Ovary (tissue), 9 donors: ENCODE measurements around the gene ILDR2. TPM values are rescaled to one million over a fixed set of nuclear protein-coding genes. Genes with fewer than 3 reads are reported as not detected.

Experiments
- DNase-seq, 5 donors: peaks; one replicate each; pipeline ENCODE4 v3.0.0-alpha.2; 2019 to 2020
- H3K27ac ChIP-seq, 2 donors: fragments of 200-600 bp; one replicate each; pipeline versions ENCODE4 v1.5.1 to v1.8.0; 2019 to 2022
- H3K27me3 ChIP-seq: fragments of 200-600 bp; one replicate; pipeline ENCODE4 v1.8.0; 2022
- H3K36me3 ChIP-seq: fragments of 200-600 bp; sonication (generic); one replicate; pipeline ENCODE4 v1.5.1; 2019
- H3K4me1 ChIP-seq: one replicate; pipeline ENCODE4 v1.8.1; 2013; ENCODE audit warnings: mild to moderate bottlenecking, moderate library complexity; ENCODE audit not compliant: insufficient read depth
- H3K4me3 ChIP-seq: fragments of 200-600 bp; sonication (generic); one replicate; pipeline ENCODE4 v1.5.1; 2017
- H3K9me3 ChIP-seq, 2 donors: fragments of 200-600 bp in 1 of 2; sonication (generic) in 1 of 2; one replicate each; pipeline versions ENCODE4 v1.5.1 to v1.8.1; 2013 to 2019; ENCODE audit warnings: mild to moderate bottlenecking in 1 of 2, moderate library complexity in 1 of 2
- CTCF ChIP-seq, 3 donors: fragments of 450-650 bp in 2 of 3; fragments of 200-600 bp in 1 of 3; IDR thresholded peaks; one replicate each; pipeline versions ENCODE4 v1.5.1 to v1.8.0; 2016 to 2022; ENCODE audit warnings: antibody characterized with exemption in 3 of 3, mild to moderate bottlenecking in 1 of 3
- EP300 ChIP-seq: sonication (generic); formaldehyde crosslinking; IDR thresholded peaks from one replicate; pipeline ENCODE4 v1.6.1; 2017; ENCODE audit warnings: antibody characterized with exemption
- POLR2A ChIP-seq: fragments of 450-650 bp; IDR thresholded peaks from one replicate; pipeline ENCODE4 v1.6.1; 2017; ENCODE audit warnings: antibody characterized with exemption, mild to moderate bottlenecking, moderate library complexity
- WGBS, 3 donors: extraction: QIAGEN DNeasy Blood & Tissue Kit in 1 of 3; methylation state at CpG; one replicate each; pipeline versions ENCODE4 v1.1.5 to v1.1.7; 2013 to 2017; 5-methylcytosine and 5-hydroxymethylcytosine counted together
- intact Hi-C, 4 donors: fragments of 100-400 bp; cut with DNase I; formaldehyde crosslinking; loops; one replicate each; pipeline versions ENCODE4 v1.11.0 to v1.15.1; 2022 to 2023
- polyA plus RNA-seq, 2 donors: library from polyadenylated mRNA; stranded (reverse); fragments of 200-250 nt in 1 of 2; fragments of 350-450 nt in 1 of 2; fragmentation: Illumina TruSeq in 1 of 2; extraction: RNeasy Lipid Tissue Mini Kit (QIAGEN cat#74804) in 1 of 2; gene quantifications; one replicate each; pipeline ENCODE4 v1.2.3, GENCODE V29; 2013 to 2014
- total RNA-seq, 7 donors: library from RNA; depleted of rRNA in 2 of 7; stranded (reverse); fragments of >200 nt in 2 of 7; fragmentation: NEBNext Ultra II Directional in 3 of 7; extraction: Animal tissue kit (Norgen Biotek cat#: 25700) in 3 of 7; gene quantifications; one replicate each; pipeline versions ENCODE4 v1.1.0 to v1.2.4, GENCODE V29; 2016 to 2023
- donor health status: DM: no; HTN: no; CAD: no; lungs with moderate emphysema.
- donor health status: DM: no; HTN: no; CAD: no.
- donor health status: Bipolar disorder and iron deficiency.
- donor health status: DM: yes; HTN: yes; CAD: no.
- donor health status: DM: no; HTN: no; CAD: no.
- donor health status: DM: yes; HTN: yes; CAD: no.

Gene ILDR2
- total and polyA plus RNA-seq, 9 donors: 0.15 to 13.0 (median 0.45) TPM

GRCh38 chr1:166905900-166906299 is 69.4 kb downstream of the ILDR2 start:
- no peak for TF ChIP-seq POLR2A
- TF ChIP-seq EP300: no peak
- no peak for TF ChIP-seq CTCF (IDR thresholded peaks at IDR 0.05)
- Histone ChIP-seq H3K9me3 (no peaks in the 10 kb centered on the region), H3K4me3 (no peak overlapping the region), H3K36me3 (no peaks in the 10 kb centered on the region), H3K27ac (no peak overlapping the region), H3K4me1 (no peaks in the 10 kb centered on the region), H3K27me3 (no peaks in the 10 kb centered on the region)
- WGBS, 3 donors: 45 to 65% (median 47%) methylated on average over 3 of the region's 3 CpGs
- no peak for DNase-seq
- intact Hi-C loops: no loop called here

GRCh38 chr1:166905136-166905535 is 70.2 kb downstream of the ILDR2 start:
- Histone ChIP-seq H3K9me3 (no peaks in the 10 kb centered on the region), H3K4me3 (no peak overlapping the region), H3K27me3 (no peaks in the 10 kb centered on the region), H3K27ac (no peak overlapping the region), H3K36me3 (no peaks in the 10 kb centered on the region), H3K4me1 (no peaks in the 10 kb centered on the region)
- 10 to 13% (median 11%) methylated on average over 2 of the region's 2 CpGs for whole genome bisulfite sequencing, 3 donors
- intact Hi-C loops: no loop called here
- no peak for TF ChIP-seq POLR2A
- TF ChIP-seq EP300: no peak
- TF ChIP-seq CTCF (IDR thresholded peaks at IDR 0.05): no peak
- DNase-seq: no peak

- Histone ChIP-seq H3K36me3 (no peaks in the 10 kb centered on the region), H3K27me3 (no peaks in the 10 kb centered on the region), H3K9me3 (no peaks in the 10 kb centered on the region), H3K27ac (no peak overlapping the region), H3K4me1 (no peaks in the 10 kb centered on the region), H3K4me3 (no peak overlapping the region)
- WGBS, 3 donors: 62 to 86% (median 68%) methylated on average over 1 of the region's 1 CpG
- TF ChIP-seq POLR2A (no peak), EP300 (no peak), CTCF (IDR thresholded peaks at IDR 0.05) (no peak)
- DNase-seq: no peak
- intact Hi-C loops: no loop called here
Observed at GRCh38 chr1:166903232-166903631, 72.1 kb downstream of the ILDR2 start.

- no peaks in the 10 kb centered on the region for H3K27me3 ChIP-seq
- no peaks in the 10 kb centered on the region for H3K36me3 ChIP-seq
- intact Hi-C loops: no loop called here
- DNase-seq: no peak
- no peak overlapping the region for H3K27ac ChIP-seq
- TF ChIP-seq EP300 (no peak), POLR2A (no peak), CTCF (IDR thresholded peaks at IDR 0.05) (no peak)
- no peaks in the 10 kb centered on the region for H3K9me3 ChIP-seq
- no peaks in the 10 kb centered on the region for H3K4me1 ChIP-seq
- WGBS, 3 donors: 84 to 92% (median 92%) methylated on average over 1 of the region's 1 CpG
- H3K4me3 ChIP-seq: no peak overlapping the region
Observed at GRCh38 chr1:166902279-166902678, 73.1 kb downstream of the ILDR2 start.

GRCh38 chr1:166900987-166901386 is 74.4 kb downstream of the ILDR2 start:
- no peaks in the 10 kb centered on the region for H3K27me3 ChIP-seq
- H3K27ac ChIP-seq: no peak overlapping the region
- intact Hi-C loops: no loop called here
- no peak for DNase-seq
- TF ChIP-seq POLR2A: no peak
- no peak overlapping the region for H3K4me3 ChIP-seq
- WGBS, 3 donors: 8 to 22% (median 15%) methylated on average over 4 of the region's 4 CpGs
- no peaks in the 10 kb centered on the region for H3K36me3 ChIP-seq
- no peaks in the 10 kb centered on the region for H3K9me3 ChIP-seq
- H3K4me1 ChIP-seq: no peaks in the 10 kb centered on the region
